ENCODE data around the gene CA6.
"Not testable (repeated sequence)": the region's sequence is repeated elsewhere in the genome, so short reads cannot be mapped to it uniquely, and the experiment has no call there.

The CA6 gene

DNA sequence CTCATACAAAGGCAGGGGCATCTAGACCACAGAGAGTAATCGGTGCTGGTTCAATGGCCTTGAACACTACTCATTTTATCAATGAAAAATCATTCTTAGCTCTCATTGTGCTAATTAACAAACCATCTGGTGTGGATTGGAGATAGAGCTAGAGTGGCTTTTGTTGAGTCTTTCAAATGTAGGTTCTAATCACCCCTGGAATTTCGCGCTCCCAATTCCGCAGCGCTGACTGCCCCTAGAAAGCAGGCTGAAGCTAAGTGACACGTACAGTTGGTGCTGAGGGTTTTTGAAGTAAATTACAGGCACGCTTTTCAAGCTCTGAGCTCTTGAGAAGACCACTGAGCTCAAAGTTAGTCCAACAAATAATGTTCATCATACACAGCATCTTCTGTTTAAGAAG is 31.2 kb upstream of the CA6 start:
- FAIRE-seq: no peak
- no peak for DNase-seq (ENCODE audit: insufficient read length, low spot score)
- TF ChIP-seq, protein P1, sequence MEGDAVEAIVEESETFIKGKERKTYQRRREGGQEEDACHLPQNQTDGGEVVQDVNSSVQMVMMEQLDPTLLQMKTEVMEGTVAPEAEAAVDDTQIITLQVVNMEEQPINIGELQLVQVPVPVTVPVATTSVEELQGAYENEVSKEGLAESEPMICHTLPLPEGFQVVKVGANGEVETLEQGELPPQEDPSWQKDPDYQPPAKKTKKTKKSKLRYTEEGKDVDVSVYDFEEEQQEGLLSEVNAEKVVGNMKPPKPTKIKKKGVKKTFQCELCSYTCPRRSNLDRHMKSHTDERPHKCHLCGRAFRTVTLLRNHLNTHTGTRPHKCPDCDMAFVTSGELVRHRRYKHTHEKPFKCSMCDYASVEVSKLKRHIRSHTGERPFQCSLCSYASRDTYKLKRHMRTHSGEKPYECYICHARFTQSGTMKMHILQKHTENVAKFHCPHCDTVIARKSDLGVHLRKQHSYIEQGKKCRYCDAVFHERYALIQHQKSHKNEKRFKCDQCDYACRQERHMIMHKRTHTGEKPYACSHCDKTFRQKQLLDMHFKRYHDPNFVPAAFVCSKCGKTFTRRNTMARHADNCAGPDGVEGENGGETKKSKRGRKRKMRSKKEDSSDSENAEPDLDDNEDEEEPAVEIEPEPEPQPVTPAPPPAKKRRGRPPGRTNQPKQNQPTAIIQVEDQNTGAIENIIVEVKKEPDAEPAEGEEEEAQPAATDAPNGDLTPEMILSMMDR (IDR thresholded peaks at IDR 0.05; ENCODE audit: insufficient read depth, missing control alignments): no peak

DNA sequence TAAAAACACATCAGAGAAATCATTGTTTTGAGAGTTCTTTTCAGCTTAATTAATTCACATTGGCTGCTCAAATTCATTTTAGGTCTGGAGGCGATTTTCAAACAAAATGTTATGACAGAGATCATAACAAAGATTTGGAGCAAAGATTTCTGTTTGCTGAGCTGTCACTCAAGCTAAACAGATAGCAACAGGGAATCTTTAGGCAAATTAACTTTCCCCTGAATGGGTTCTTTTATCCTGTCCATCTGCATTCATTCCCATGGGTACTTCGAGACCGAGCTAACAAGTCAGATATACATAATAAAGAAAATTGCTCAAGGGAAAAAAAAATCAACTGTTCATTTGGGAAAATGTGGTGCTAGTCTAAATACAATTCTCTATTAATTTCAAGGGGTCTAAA is 30.2 kb upstream of the CA6 start:
- DNase-seq (ENCODE audit: insufficient read length, low spot score): no peak
- TF ChIP-seq, protein P1 (IDR thresholded peaks at IDR 0.05; ENCODE audit: insufficient read depth, missing control alignments): no peak
- FAIRE-seq: no peak

DNA sequence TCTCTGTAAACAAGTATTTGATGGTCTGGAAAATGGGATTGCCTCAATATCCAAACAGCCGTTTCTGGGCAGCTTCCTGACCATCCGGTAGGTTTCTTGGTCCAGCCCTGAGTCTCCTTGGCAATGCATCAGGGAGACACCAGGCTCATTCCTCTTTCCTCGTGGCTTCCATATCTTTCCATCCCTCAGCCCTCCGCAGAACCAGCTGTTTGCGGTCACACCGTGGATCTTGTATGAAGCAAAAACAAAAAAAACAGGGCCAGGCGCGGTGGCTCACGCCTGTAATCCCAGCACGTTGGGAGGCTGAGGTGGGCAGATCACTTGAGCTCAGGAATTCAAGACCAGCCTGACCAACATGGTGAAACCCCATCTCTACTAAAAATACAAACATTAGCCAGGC is 28.1 kb upstream of the CA6 start:
- not testable (repeated sequence) for DNase-seq (ENCODE audit: insufficient read length, low spot score); FAIRE-seq

- DNase-seq (ENCODE audit: insufficient read length, low spot score) (no peak), FAIRE-seq (no peak)
- TF ChIP-seq, protein P1 (IDR thresholded peaks at IDR 0.05; ENCODE audit: insufficient read depth, missing control alignments): no peak
Observed at GRCh38 chr1:8922962-8923361, 22.7 kb upstream of the CA6 start.

GRCh38 chr1:8925406-8925805 is 20.3 kb upstream of the CA6 start:
- TF ChIP-seq, protein P1 (IDR thresholded peaks at IDR 0.05; ENCODE audit: insufficient read depth, missing control alignments): no peak
- DNase-seq (ENCODE audit: insufficient read length, low spot score): no peak
- no peak for FAIRE-seq

DNA sequence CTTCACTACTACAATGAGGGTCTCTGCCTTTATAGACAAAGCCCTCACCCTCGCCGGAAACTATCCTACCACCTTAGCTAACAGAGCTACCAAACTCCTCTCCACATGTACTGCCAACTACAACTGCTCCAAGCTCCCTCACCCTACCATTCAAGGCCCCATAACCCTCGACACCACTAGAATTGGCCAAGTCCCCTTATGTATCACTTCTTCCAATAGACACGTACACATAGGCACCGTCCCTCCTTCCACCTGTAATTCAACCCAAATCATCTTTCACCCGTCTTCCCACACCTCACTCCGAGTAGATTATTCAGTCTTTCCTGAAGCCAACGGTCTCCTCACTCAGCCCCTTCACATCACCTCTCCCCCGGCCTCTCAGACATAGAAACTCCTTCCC is 19.7 kb upstream of the CA6 start:
- FAIRE-seq (no peak), DNase-seq (ENCODE audit: insufficient read length, low spot score) (no peak)
- TF ChIP-seq, protein P1 (IDR thresholded peaks at IDR 0.05; ENCODE audit: insufficient read depth, missing control alignments): no peak

DNA sequence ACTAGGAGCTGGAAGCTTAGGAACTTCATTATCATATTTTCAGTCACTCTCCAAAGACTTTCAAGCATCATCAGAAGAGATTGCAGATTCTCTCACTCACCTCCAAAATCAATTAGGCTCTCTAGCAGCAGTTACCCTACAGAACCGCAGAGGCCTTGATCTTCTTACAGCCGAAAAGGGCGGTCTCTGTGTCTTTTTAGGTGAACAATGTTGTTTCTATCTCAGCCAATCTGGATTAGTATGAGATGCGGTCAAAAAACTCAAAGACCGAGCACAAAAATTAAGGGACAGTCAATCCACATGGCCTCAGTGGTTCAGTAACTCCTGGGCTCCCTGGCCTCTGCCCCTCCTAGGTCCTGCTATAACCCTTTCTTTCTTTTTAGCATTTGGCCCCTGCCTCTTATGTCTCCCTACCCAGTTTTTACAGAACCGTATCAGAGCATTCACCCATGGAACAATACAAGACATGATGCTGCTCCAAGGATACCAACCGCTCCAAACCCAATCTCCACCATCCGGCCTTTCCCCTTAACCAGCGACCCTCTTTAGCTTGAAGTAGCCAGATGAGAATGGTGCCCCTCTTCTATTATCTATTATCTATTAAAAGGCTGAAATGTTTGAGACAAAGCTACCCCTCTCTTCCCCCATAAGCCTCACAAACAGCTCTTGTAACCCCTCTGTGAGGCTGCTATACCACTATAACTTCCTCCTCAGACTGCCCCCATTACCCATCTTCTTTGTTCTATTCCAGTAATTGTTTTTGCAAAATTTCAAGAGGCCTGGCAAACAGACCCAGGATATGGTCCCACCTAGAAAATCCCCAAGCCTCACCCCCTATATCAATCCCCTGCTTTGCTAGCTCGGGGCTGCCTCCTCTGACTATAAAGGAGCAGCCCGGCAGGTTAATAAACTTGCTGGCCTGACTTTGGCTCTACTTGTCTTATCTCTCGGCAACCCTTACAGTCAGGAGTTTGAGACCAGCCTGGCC is 18.7 kb upstream of the CA6 start:
- TF ChIP-seq, protein P1 (IDR thresholded peaks at IDR 0.05; ENCODE audit: insufficient read depth, missing control alignments): no peak
- DNase-seq (ENCODE audit: insufficient read length, low spot score) (no peak), FAIRE-seq (no peak)

All from D721Med (cell line).